HCT116 (cell line): ENCODE results near the gene ARVCF. TPM values are rescaled to one million over a fixed set of nuclear protein-coding genes. Genes with fewer than 3 reads are reported as not detected.

Source experiments
- ATAC-seq: fragments of 200-7000 bp; cut with Tn5 transposase; 2 replicates; pipeline ENCODE4 v1.9.1; 2020; ENCODE audit warnings: mild to moderate bottlenecking, moderate library complexity
- BruUV-seq: library from RNA; stranded (reverse); fragments of 400-500 nt; replicated peaks from 2 replicates; lab custom pipeline; 2021; lab: Mats Ljungman, UMichigan
- CTCF ChIA-PET: fragments of 300-600 bp; sonication (Branson Sonifier 250); formaldehyde crosslinking; loops from one replicate; lab custom pipeline; 2021; ENCODE audit warnings: antibody characterized with exemption; lab: Charles Lee
- POLR2A ChIA-PET: fragments of 300-600, 350-600 bp; sonication (Branson Sonifier 250); formaldehyde crosslinking; loops from one replicate; lab custom pipeline; 2021; ENCODE audit warnings: antibody characterized with exemption; lab: Charles Lee
- RAD21 ChIA-PET, 2 experiments: fragments of 300-600 bp; sonication (Branson Sonifier 250); formaldehyde crosslinking; loops; one replicate each; lab custom pipeline; 2023; ENCODE audit warnings: low total read pairs in 2 of 2; ENCODE audit not compliant: uncharacterized antibody in 2 of 2, unreplicated experiment in 2 of 2, low non-redundant PET in 1 of 2; lab: Charles Lee
- DNase-seq: peaks from one replicate; pipeline ENCODE4 v3.0.0-alpha.2; 2010; ENCODE audit warnings: low read depth, low spot score
- H2AFZ ChIP-seq: fragments of 200-600 bp; shearing (Covaris generic), sonication (generic); 2 replicates; pipeline ENCODE4 v1.6.1; 2017; ENCODE audit warnings: low read depth, mixed run types, mixed read lengths, antibody characterized with exemption, low read length; ENCODE audit not compliant: poor library complexity, severe bottlenecking
- H3K27ac ChIP-seq: 2 replicates; pipeline ENCODE4 v1.5.1; 2012; ENCODE audit warnings: low read depth, low read length
- H3K27me3 ChIP-seq: fragments of 200-600 bp; sonication (generic); 2 replicates; pipeline ENCODE4 v1.6.1; 2016; ENCODE audit warnings: mixed run types, low read length, mixed read lengths; ENCODE audit not compliant: insufficient read depth
- H3K36me3 ChIP-seq, 2 experiments: fragments of 200-500 bp in 1 of 2; fragments of 200-600 bp in 1 of 2; sonication (Bioruptor generic) in 1 of 2; sonication (generic) in 1 of 2; 2 replicates each; pipeline versions ENCODE4 v1.5.1 to v1.6.1; 2014 to 2016; ENCODE audit warnings: low read length in 2 of 2, inconsistent platforms in 1 of 2, mixed read lengths in 1 of 2, mixed run types in 1 of 2; ENCODE audit not compliant: insufficient read depth in 2 of 2, control insufficient read depth in 1 of 2
- H3K4me1 ChIP-seq, 2 experiments: fragments of 200-600 bp in 1 of 2; sonication (generic) in 1 of 2; 2 replicates each; pipeline versions ENCODE4 v1.5.1 to v1.6.1; 2012 to 2017; ENCODE audit warnings: low read length in 2 of 2, inconsistent platforms in 1 of 2, mild to moderate bottlenecking in 1 of 2, mixed read lengths in 1 of 2, mixed run types in 1 of 2, moderate library complexity in 1 of 2; ENCODE audit not compliant: insufficient read depth in 2 of 2, control insufficient read depth in 1 of 2
- H3K4me2 ChIP-seq: fragments of 200-600 bp; sonication (generic); 2 replicates; pipeline ENCODE4 v1.6.1; 2017; ENCODE audit warnings: mixed run types, low read length, mixed read lengths
- H3K4me3 ChIP-seq, 2 experiments: fragments of 200-600 bp in 1 of 2; sonication (generic) in 1 of 2; replicated peaks in 1 of 2; 2 replicates each; pipeline ENCODE4 v1.5.1; 2011 to 2016; ENCODE audit warnings: low read length in 2 of 2, control low read depth in 1 of 2, low read depth in 1 of 2, mild to moderate bottlenecking in 1 of 2, mixed read lengths in 1 of 2, mixed run types in 1 of 2
- H3K79me2 ChIP-seq: fragments of 200-600 bp; sonication (generic); 2 replicates; pipeline ENCODE4 v1.6.1; 2017; ENCODE audit warnings: mild to moderate bottlenecking, mixed run types, low read length, moderate library complexity, mixed read lengths; ENCODE audit not compliant: insufficient read depth
- H3K9ac ChIP-seq: fragments of 200-600 bp; sonication (generic); 2 replicates; pipeline ENCODE4 v1.6.1; 2016; ENCODE audit warnings: low read length, mixed read lengths
- H3K9me2 ChIP-seq: fragments of 200-600 bp; sonication (generic), shearing (Covaris generic); 2 replicates; pipeline ENCODE4 v1.6.1; 2017; ENCODE audit warnings: mixed run types, mild to moderate bottlenecking, moderate library complexity; ENCODE audit not compliant: insufficient read depth
- H3K9me3 ChIP-seq, 2 experiments: fragments of 200-500 bp in 1 of 2; fragments of 200-600 bp in 1 of 2; sonication (Bioruptor generic) in 1 of 2; sonication (generic) in 1 of 2; 2 replicates each; pipeline ENCODE4 v1.6.1; 2014 to 2017; ENCODE audit warnings: low read length in 2 of 2, mixed read lengths in 2 of 2, inconsistent platforms in 1 of 2, low read depth in 1 of 2, mild to moderate bottlenecking in 1 of 2, mixed run types in 1 of 2, moderate library complexity in 1 of 2; ENCODE audit not compliant: control insufficient read depth in 1 of 2, insufficient read depth in 1 of 2
- H4K20me1 ChIP-seq: fragments of 200-600 bp; sonication (generic), shearing (Covaris generic); 2 replicates; pipeline ENCODE4 v1.6.1; 2017; ENCODE audit warnings: mixed run types, mild to moderate bottlenecking, moderate library complexity; ENCODE audit not compliant: insufficient read depth
- ATF3 ChIP-seq: IDR thresholded peaks from 2 replicates; pipeline ENCODE4 v1.6.1; 2012
- EGR1 ChIP-seq: IDR thresholded peaks from 2 replicates; pipeline ENCODE4 v1.6.1; 2012; ENCODE audit warnings: low read depth
- ELF1 ChIP-seq: IDR thresholded peaks from 2 replicates; pipeline ENCODE4 v1.6.1; 2012; ENCODE audit warnings: low read depth, borderline replicate concordance
- FOSL1 ChIP-seq: IDR thresholded peaks from 2 replicates; pipeline ENCODE4 v1.6.1; 2012; ENCODE audit warnings: low read depth
- JUND ChIP-seq: IDR thresholded peaks from 2 replicates; pipeline ENCODE4 v1.6.1; 2012
- SIN3A ChIP-seq: IDR thresholded peaks from 2 replicates; pipeline ENCODE4 v1.6.1; 2012; ENCODE audit warnings: low read depth
- YY1 ChIP-seq: IDR thresholded peaks from 2 replicates; pipeline ENCODE4 v1.6.1; 2011; ENCODE audit warnings: low read length, low read depth, moderate library complexity, mild to moderate bottlenecking; ENCODE audit not compliant: insufficient replicate concordance; ENCODE audit errors: extremely low read depth
- ZBTB33 ChIP-seq: IDR thresholded peaks from 2 replicates; pipeline ENCODE4 v1.6.1; 2011; ENCODE audit warnings: mild to moderate bottlenecking, low read length, moderate library complexity; ENCODE audit not compliant: insufficient replicate concordance; ENCODE audit errors: extremely low read depth
- ZFX ChIP-seq: fragments of 450-650 bp; IDR thresholded peaks from 2 replicates; pipeline ENCODE4 v1.6.1; 2017
- intact Hi-C: fragments of 100-400 bp; cut with micrococcal nuclease; formaldehyde crosslinking; loops from 2 replicates; pipeline ENCODE4 v1.10.0; 2022
- total RNA-seq: library from RNA; stranded (reverse); gene quantifications from one replicate; pipeline ENCODE4 v1.2.1, GENCODE V29; 2021; ENCODE audit not compliant: unreplicated experiment

The ARVCF gene
- total RNA-seq, 1 experiment from 2014 or later: 42.8 TPM

- Histone ChIP-seq H3K27ac (no peak overlapping the region), H2AFZ (no peak overlapping the region), H3K4me2 (no peak overlapping the region; the same call in 1 of the 2 replicates), H4K20me1 (no peaks in the 10 kb centered on the region), H3K4me3 (no peak overlapping the region), H3K36me3 (no peaks in the 10 kb centered on the region), H3K27me3 (no peaks in the 10 kb centered on the region), H3K9me2 (no peaks in the 10 kb centered on the region), H3K9ac (no peak overlapping the region), H3K79me2 (no peaks in the 10 kb centered on the region), H3K4me1 (peaks cover 2 to 14% of the 10 kb centered on the region in 2 experiments; a peak in 3 of 4 replicates), H3K9me3 (no peaks in the 10 kb centered on the region)
- TF ChIP-seq EGR1 (no peak), FOSL1 (no peak), YY1 (no peak), JUND (no peak), ZFX (no peak), SIN3A (no peak), ELF1 (no peak), ZBTB33 (no peak), ATF3 (no peak)
- no TSS peak for BruUV-seq
- ATAC-seq (no peak; the same call in 1 of the 2 replicates), DNase-seq (no peak)
- RAD21 ChIA-PET: no interaction called here
- intact Hi-C loops: no loop called here
- CTCF ChIA-PET: no interaction called here
- POLR2A ChIA-PET: no interaction called here
Observed at GRCh38 chr22:20032407-20032991, 15.9 kb upstream of the ARVCF start.
